Measurements from ENCODE around the gene SYMPK.

The SYMPK gene

DNA sequence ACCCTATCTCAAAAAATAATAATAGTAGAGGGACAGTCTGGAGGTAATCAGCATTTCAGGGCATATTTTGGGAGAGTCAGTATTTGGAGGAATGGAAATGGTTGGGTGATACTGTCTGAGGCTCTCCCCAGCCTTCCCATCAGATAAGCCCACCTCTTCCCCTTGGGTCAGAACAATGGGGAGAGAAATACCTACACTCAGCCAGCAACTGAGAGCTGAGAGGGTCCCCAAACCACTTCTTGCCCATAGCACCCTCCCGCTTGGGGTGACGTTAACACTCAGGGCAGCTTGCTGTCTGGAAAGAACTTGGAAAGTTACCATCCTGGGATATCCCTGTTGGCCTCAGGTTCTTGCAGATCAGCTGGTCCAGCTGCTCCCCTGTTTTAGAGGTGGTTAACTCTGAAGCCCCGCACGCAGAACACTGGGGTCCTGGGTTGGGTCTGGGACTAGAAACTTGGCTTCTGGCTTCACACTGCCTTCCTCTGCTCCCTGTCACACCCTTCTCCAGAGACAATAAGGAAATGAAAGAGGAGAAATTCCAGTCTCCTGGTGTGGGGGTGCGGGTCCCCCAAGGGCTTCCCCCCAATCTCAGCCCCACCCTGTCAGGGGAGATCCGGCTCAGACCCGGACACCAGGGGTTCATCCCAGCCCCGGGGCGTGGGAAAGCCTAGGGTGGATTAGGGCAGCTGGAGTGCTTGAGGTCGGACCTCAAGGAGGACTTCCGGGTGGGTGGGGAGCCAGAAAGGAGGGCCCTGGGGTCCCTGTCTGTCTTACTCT, 3.6 kb upstream of the SYMPK start:
- DNase-seq = no peak

GRCh38 chr19:45865269-45865948, 2.5 kb upstream of the SYMPK start:
- no peak for DNase-seq

- DNase-seq = no peak
These were observed 1.7 kb upstream of the SYMPK start for GRCh38 chr19:45864629-45865082.

- peak in 5 of 6 experiments; percentile 15 to 50 (median 35) for DNase-seq
These were observed 1.1 kb upstream of the SYMPK start, which contains the start of gene FOXA3 for GRCh38 chr19:45863840-45864628. Gene FOXA3 (plus strand): TSS chr19:45864326. CDS start chr19:45864457, 131 bp downstream.

DNA sequence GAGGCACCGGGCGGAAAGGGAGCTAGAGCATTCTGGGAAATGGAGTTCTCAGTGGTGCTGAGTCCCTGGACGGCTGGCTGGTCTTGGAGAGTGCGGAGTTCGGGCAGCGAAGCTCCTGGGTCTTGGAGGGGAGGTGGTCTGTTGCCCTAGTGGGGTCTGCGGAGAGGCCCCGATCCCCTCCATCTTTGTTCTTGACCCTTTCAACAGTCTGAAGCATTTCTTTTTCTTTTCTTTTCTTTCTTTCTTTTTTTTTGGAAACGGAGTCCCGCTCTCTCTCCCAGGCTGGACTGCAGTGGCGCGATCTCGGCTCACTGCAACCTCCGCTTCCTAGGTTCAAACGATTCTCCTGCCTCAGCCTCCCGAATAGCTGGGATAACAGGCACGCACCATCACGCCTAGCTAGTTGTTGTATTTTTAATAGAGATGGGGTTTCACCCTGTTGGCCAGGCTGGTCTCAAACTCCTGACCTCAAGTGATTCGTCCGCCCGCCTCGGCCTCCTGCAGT, 440 bp upstream of the SYMPK start:
- DNase-seq = no peak

DNA sequence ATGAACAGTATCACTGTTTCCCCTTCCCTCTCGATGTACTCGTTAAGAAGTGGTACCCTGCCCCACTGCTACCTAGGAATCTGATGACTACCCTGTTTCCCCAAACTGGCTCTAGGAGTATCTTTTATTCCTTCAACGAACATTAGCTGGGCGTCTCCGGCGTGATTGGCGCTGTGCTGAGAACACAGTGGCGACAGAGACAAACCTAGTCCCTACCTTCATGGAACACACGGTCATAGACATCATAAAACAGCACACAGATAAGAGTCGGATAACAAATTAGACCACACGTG, 730 bp downstream of the SYMPK start:
- DNase-seq = peak in 1 of 6 experiments; percentile 9

DNA sequence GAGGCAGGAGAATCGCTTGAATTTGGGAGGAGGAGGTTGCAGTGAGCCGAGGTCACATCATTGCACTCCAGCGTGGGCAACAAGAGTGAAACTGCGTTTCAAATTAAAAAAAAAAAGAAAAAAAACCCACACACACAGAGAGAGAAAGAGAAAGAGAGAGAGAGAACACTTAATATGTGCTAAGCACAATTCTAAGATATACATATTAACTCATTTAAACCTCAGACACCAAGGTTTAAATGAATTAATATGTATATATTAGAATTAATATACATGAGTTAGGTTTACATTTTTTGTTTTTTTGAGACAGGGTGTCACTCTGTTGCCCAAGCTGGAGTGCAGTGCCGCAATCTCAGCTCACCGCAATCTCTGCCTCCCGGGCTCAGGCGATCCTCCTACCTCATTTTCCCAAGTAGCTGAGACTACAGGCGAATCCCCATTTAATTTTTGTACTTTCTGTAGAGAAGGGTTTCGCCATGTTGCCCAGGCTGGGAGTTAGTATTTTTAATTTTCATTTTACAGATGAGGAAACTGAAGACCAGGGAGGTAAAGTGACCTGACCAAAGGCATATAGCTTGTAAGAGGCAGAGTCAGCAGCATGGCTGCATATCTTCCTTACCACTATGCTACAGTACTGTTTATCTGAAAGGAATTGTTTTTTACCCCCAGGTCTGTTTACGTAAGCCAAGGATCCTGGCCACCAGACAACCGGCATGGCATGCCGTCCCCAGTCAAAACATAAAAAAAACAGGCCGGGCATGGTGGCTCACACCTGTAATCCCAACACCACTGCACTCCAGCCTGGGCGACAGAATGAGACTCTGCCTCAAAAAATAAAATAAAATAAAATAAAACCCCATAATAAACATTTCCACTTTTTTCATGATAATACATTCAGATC, 2.3 kb downstream of the SYMPK start:
- DNase-seq = no peak

DNA sequence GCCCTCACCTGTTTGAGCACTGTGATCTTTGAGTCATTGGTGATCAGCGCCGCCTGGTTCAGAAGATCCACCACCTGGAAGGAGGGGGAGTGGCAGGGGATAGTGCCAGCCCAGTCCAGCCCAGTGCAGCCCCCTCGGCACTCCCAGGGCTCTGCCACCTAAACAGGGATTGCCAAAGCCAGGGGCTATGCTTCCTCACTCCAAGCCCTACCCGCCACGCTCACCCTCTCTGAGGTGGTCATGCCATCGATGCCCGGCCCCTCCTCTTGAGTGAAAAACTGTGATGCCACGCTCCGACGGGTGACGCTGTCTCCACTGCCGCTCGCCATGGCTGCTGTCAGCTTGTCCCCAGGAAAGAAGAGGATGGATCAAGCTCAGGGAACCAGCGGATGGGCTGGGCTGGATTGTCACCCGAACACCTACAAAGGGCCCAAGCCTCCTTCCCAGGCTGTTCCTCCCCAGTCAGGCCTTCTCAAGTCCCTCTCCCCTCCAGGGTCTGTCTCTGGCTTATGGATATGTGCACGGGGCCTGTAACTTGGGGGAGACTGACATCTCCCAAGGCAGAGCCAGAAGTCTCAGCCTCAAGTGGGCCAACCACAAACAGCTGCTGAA, 8.7 kb downstream of the SYMPK start:
- no peak for DNase-seq

GRCh38 chr19:45852983-45853382, 10.0 kb downstream of the SYMPK start:
- no peak for DNase-seq

DNA sequence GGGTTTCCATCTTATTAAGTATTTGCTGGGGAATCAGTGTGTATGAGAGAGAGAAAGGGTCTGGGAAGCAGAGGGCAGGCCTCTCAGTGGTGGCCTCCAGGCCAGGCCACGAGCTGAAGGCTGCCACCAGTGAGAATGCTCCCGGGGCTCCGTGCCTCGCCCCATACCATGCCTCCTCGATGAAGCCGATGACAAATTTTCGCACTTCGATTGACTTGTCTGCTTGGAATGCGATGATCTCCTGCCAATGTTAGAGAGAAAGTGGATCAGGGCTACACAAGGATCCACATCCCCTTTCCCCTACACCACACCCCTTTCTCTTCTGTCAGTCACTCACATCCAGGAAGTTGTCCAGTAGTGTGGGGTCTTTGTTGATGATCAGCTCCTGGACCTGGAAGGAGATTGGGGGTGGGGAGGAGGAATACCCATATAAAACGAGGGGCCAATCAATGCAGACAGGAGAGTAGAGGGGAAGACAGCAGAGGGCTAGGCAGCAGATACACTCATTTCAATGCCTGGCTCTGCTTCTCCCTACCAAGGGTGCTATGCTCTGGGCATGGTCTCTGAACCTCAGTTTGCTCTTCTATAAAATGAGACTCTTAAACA, 10.7 kb downstream of the SYMPK start:
- DNase-seq = no peak

DNA sequence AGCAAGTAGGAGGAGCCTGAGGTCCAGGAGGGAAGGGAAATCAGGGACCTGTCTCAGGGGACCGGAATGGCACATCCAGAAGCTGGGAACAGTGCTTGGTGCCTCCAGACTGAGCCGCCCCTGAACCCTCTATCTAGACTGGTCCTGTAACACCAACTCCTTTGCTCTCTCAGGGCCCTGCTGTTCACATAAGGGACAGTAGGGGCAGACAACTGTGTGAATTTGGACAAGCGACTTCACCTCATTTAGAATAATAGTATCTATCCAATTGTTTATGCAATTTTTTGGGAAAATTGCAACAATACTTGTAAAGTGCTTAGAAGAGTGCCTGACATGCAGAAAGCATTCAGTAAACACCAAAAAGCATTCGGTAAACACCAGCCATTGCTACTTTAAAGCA, 14.0 kb downstream of the SYMPK start:
- no peak for DNase-seq

- no peak for DNase-seq
These were observed 15.3 kb downstream of the SYMPK start for GRCh38 chr19:45847663-45848062.

GRCh38 chr19:45842198-45842597, 20.7 kb downstream of the SYMPK start:
- no peak for DNase-seq

DNA sequence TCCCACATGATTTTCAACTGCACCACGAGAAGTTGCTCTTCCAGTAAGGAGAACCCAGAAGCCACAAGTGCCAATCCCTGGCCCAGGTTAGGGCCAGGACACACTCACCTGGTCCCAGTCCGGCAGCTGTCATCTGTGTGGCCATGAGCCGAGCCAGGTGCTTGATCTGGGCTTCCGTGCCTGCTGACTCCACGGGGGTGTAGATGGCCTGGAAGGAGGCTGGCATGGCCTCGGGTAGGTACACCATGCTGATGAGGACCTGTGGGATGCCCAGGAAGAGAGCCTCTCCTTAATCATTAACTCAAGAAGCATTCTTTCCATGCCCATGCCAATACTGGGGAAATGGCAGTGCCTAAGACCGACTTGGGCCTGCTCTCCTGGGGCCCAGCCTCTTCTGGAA, 28.0 kb downstream of the SYMPK start:
- DNase-seq = no peak

- DNase-seq = no peak
These were observed 34.0 kb downstream of the SYMPK start for GRCh38 chr19:45828945-45829344.

GRCh38 chr19:45828523-45828922, 34.4 kb downstream of the SYMPK start:
- DNase-seq = no peak

GRCh38 chr19:45827459-45828093, 35.4 kb downstream of the SYMPK start:
- DNase-seq = no peak

GRCh38 chr19:45826934-45827333, 36.0 kb downstream of the SYMPK start:
- no peak for DNase-seq

- no peak for DNase-seq
These were observed 36.7 kb downstream of the SYMPK start for GRCh38 chr19:45825917-45826893.

DNA sequence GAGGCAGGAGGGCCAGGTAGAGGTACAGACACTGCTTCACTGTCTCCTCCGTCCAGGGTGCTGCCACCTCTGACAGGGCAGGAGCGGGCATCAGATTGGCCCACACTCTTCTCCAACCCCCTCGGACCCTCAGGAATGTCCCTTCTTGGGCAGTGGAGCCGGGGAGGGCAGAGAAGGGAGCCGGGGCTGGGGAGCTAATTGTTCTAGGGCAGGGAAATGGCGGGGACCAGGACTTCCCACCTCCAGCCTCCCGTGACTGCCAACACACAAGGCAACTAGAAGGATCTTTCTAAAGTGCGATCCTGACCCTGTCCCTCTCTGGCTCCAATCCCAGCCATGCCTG, 37.7 kb downstream of the SYMPK start:
- DNase-seq = no peak
